ENCODE data around the gene LAMC3.
"Not testable (repeated sequence)": the region's sequence is repeated elsewhere in the genome, so short reads cannot be mapped to it uniquely, and the experiment has no call there.

LAMC3 gene

GRCh38 chr9:131082774-131083512, 74.0 kb downstream of the LAMC3 start:
- DNase-seq = no peak

- no peak for DNase-seq
These were observed 75.8 kb downstream of the LAMC3 start for GRCh38 chr9:131084661-131085369.

GRCh38 chr9:131085370-131086122, 76.6 kb downstream of the LAMC3 start:
- DNase-seq = no peak

- no peak for DNase-seq
These were observed 78.5 kb downstream of the LAMC3 start for GRCh38 chr9:131087354-131087893.

- no peak for DNase-seq
These were observed 81.2 kb downstream of the LAMC3 start for GRCh38 chr9:131090025-131090787.

- DNase-seq = no peak
These were observed 82.5 kb downstream of the LAMC3 start for GRCh38 chr9:131091352-131091992.

- no peak for DNase-seq
These were observed 83.1 kb downstream of the LAMC3 start for GRCh38 chr9:131092030-131092429.

- no peak for DNase-seq
These were observed 83.8 kb downstream of the LAMC3 start for GRCh38 chr9:131092548-131093440.

GRCh38 chr9:131094015-131094414, 85.0 kb downstream of the LAMC3 start:
- no peak for DNase-seq

GRCh38 chr9:131094622-131095021, 85.6 kb downstream of the LAMC3 start:
- DNase-seq = no peak

- DNase-seq = no peak
These were observed 86.8 kb downstream of the LAMC3 start for GRCh38 chr9:131095666-131096268.

GRCh38 chr9:131096269-131097125, 87.5 kb downstream of the LAMC3 start, which contains the start of gene AIF1L:
TSS of gene AIF1L (plus strand) at chr9:131096531. CDS start at chr9:131096630, 99 bp downstream.
- DNase-seq = peak; percentile 91

- DNase-seq = no peak
These were observed 88.4 kb downstream of the LAMC3 start for GRCh38 chr9:131097126-131097947.

- DNase-seq = no peak
These were observed 88.9 kb downstream of the LAMC3 start for GRCh38 chr9:131097948-131098278.

- no peak for DNase-seq
These were observed 89.6 kb downstream of the LAMC3 start for GRCh38 chr9:131098391-131099101.

- DNase-seq = no peak
These were observed 90.2 kb downstream of the LAMC3 start for GRCh38 chr9:131099102-131099606.

- DNase-seq = not testable (repeated sequence)
These were observed 90.9 kb downstream of the LAMC3 start for GRCh38 chr9:131099845-131100244.

- DNase-seq = no peak
These were observed 91.5 kb downstream of the LAMC3 start for GRCh38 chr9:131100445-131100844.
